ENCODE data around the gene KRTAP10-11.

DNA sequence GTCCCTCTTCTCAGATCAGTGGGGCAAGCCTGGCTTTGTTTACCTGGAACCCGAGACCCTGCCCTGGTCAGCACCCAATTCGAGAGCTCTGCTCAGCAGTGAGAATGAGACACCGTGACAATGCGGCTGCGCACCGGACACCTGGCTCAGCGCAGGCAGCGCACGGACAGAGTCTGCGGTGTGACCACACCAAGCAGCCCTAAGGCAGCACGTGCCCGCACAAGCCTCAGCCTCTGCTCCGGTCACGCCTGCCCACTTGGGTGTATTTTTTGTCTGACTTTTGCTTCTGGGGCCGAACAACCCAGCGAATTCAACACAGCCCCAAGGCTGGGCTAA is 29.7 kb upstream of the KRTAP10-11 start:
- TF ChIP-seq POLR2AphosphoS5 (IDR thresholded peaks at IDR 0.05; ENCODE audit: low read depth, low read length) = no peak
- no peak for TF ChIP-seq POLR2A (IDR thresholded peaks at IDR 0.05; ENCODE audit: low read depth, low read length)

Measured in GM12892 (cell line).